ENCODE results near the gene PIN1.

DNA sequence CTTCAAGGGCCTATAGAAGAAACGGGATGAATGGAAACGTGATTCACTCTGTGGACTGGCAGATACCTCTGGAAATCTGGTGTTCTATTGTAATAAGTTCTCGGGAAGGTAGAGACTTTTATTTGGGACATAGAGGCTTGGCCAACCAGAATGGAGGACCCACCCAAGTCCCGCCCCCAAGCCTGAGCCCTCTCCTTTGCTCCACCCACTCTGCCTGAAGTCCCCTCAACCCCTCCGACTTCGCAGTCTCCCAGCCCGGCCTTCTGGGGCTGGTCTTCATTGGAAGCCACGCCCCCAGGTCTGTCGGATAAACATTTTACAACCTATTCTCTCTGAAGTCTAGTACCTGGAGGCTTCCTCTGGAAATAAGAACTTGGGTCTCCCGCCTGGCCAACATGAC, 33.1 kb upstream of the PIN1 start:
- TF ChIP-seq EZH2phosphoT487 (IDR thresholded peaks at IDR 0.05) = no peak
- TF ChIP-seq, protein P1, sequence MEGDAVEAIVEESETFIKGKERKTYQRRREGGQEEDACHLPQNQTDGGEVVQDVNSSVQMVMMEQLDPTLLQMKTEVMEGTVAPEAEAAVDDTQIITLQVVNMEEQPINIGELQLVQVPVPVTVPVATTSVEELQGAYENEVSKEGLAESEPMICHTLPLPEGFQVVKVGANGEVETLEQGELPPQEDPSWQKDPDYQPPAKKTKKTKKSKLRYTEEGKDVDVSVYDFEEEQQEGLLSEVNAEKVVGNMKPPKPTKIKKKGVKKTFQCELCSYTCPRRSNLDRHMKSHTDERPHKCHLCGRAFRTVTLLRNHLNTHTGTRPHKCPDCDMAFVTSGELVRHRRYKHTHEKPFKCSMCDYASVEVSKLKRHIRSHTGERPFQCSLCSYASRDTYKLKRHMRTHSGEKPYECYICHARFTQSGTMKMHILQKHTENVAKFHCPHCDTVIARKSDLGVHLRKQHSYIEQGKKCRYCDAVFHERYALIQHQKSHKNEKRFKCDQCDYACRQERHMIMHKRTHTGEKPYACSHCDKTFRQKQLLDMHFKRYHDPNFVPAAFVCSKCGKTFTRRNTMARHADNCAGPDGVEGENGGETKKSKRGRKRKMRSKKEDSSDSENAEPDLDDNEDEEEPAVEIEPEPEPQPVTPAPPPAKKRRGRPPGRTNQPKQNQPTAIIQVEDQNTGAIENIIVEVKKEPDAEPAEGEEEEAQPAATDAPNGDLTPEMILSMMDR (IDR thresholded peaks at IDR 0.05) = no peak
- no peak for TF ChIP-seq EZH2 (IDR thresholded peaks at IDR 0.05)
